H1 (cell line): ENCODE measurements around the gene TEX26. TPM values are rescaled to one million over a fixed set of nuclear protein-coding genes. Genes with fewer than 3 reads are reported as not detected.

Experiments used
- ASH2L ChIP-seq: fragments of 200-600, 300-600 bp; sonication (generic); IDR thresholded peaks from one replicate; pipeline ENCODE4 v1.7.1; 2017; ENCODE audit warnings: low read length
- RAD21 ChIP-seq, 2 experiments: IDR thresholded peaks in 1 of 2; conservative IDR thresholded peaks in 1 of 2; 2 replicates each; pipeline ENCODE4 v1.6.1; 2011; ENCODE audit warnings: low read depth in 2 of 2, low read length in 2 of 2, improper control_type of control experiment in 1 of 2, inconsistent platforms in 1 of 2, mild to moderate bottlenecking in 1 of 2, moderate library complexity in 1 of 2
- SP1 ChIP-seq: IDR thresholded peaks from 2 replicates; pipeline ENCODE4 v1.6.1; 2011; ENCODE audit warnings: low read depth, low read length
- polyA plus RNA-seq, 7 experiments: library from polyadenylated mRNA; depleted of rRNA in 3 of 7; stranded (reverse) in 5 of 7; unstranded in 2 of 7; fragments of >200 nt in 5 of 7; fragments of 200-250 nt in 2 of 7; gene quantifications; 1 replicate in 5 of 7; 2 replicates in 1 of 7; 4 replicates in 1 of 7; pipeline versions ENCODE4 v1.2.1 to v1.2.3, GENCODE V29; 2011 to 2013; ENCODE audit warnings: missing spikeins in 2 of 7, mixed read lengths in 2 of 7
- total RNA-seq: library from RNA; stranded (reverse); fragmentation: NEBNext Ultra II Directional; extraction: Animal tissue kit (Norgen Biotek cat#: 25700); gene quantifications from 2 replicates; pipeline ENCODE4 v1.2.1, GENCODE V29; 2021

The TEX26 gene
- total and polyA plus RNA-seq, 2 of the 8 experiments (the other 6 are each of a cell fraction or from before 2014, with no cell fraction given): not detected

DNA sequence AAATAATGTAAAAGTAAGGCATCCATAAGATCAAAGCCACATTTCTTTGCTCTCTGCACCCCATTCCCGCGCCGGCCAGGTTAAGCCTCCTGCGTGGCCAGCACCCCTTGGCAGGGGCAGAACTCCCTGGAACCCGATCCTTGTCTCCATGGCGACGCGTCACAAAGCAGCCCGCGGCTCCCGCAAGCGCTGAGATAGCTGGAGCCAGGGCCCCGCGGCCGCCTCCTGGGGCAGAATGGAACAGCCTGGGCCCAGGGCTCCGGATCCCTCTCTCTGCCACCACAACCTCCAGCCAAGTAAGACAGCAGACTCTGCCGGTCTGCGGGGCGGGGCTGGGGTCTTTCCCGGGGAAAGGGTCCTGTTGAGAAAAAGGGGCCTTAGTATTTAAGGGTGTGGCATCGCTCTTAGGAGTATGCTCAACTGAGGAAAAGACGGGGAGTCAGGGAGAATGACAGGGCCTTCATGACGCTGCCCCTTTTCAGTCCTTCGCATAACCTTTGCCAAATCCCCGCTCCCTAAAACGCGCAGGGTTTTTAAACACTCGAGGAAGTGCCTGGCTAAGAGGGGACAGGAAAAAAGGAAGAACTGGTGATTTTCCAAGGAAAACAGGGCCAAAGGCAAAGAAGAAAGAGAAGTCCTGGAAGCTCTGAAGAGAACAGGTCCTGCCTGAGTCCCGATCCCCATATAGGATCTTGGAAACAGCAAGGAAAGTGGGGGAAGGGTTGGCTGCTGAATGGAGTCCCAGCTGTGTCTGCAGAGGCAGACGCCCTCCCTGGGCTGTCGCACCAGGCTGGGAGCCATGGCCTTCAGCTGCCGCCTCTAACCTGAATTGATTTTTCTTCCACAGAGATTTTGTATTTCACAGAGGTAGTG is at the start of gene TEX26 (continued):
- TF ChIP-seq RAD21 (IDR thresholded peaks at IDR 0.05 in 1 of 2, conservative IDR thresholded peaks at IDR 0.05 in 1 of 2; ENCODE audit: low read depth in 2 of 2, low read length in 2 of 2): peak; percentile 29 to 58; a peak in 3 of 4 replicates
- TF ChIP-seq ASH2L: peak; percentile 90
- TF ChIP-seq SP1: 0 out of 2 replicates have a peak, but pooled peaks have one; percentile 30
